HEK293T (cell line): Measurements from ENCODE around the gene NRXN2.

Source experiments
- ARNT ChIP-seq: fragments of 450-650 bp; IDR thresholded peaks from 2 replicates; pipeline ENCODE4 v1.6.1; 2017; ENCODE audit warnings: mild to moderate bottlenecking
- BHLHE40 ChIP-seq: fragments of 450-650 bp; IDR thresholded peaks from 2 replicates; pipeline ENCODE4 v1.6.1; 2016; ENCODE audit warnings: mild to moderate bottlenecking, moderate library complexity, borderline replicate concordance
- CTBP1 ChIP-seq: fragments of 450-650 bp; IDR thresholded peaks from 2 replicates; pipeline ENCODE4 v1.6.1; 2016; ENCODE audit warnings: borderline replicate concordance
- ELF4 ChIP-seq: fragments of 450-650 bp; IDR thresholded peaks from 2 replicates; pipeline ENCODE4 v1.6.1; 2017; ENCODE audit warnings: antibody characterized with exemption
- FOXA1 ChIP-seq: fragments of 450-650 bp; IDR thresholded peaks from 2 replicates; pipeline ENCODE4 v1.6.1; 2016; ENCODE audit warnings: mild to moderate bottlenecking
- FOXK2 ChIP-seq: fragments of 450-650 bp; IDR thresholded peaks from 2 replicates; pipeline ENCODE4 v1.6.1; 2016; ENCODE audit warnings: mild to moderate bottlenecking
- FOXM1 ChIP-seq: fragments of 450-650 bp; IDR thresholded peaks from 2 replicates; pipeline ENCODE4 v1.6.1; 2017; ENCODE audit warnings: mild to moderate bottlenecking, borderline replicate concordance
- HDGF ChIP-seq: fragments of 450-650 bp; IDR thresholded peaks from 2 replicates; pipeline ENCODE4 v1.6.1; 2017; ENCODE audit warnings: antibody characterized with exemption, borderline replicate concordance
- L3MBTL2 ChIP-seq: fragments of 450-650 bp; conservative IDR thresholded peaks from 2 replicates; pipeline ENCODE4 v1.6.1; 2016; ENCODE audit warnings: mild to moderate bottlenecking
- PKNOX1 ChIP-seq: fragments of 450-650 bp; IDR thresholded peaks from 2 replicates; pipeline ENCODE4 v1.6.1; 2016
- SP1 ChIP-seq: fragments of 450-650 bp; IDR thresholded peaks from 2 replicates; pipeline ENCODE4 v1.6.1; 2017
- SUZ12 ChIP-seq: fragments of 450-650 bp; IDR thresholded peaks from 2 replicates; pipeline ENCODE4 v1.6.1; 2016; ENCODE audit warnings: mild to moderate bottlenecking
- TARDBP ChIP-seq: fragments of 450-650 bp; IDR thresholded peaks from 2 replicates; pipeline ENCODE4 v1.6.1; 2016
- ZNF384 ChIP-seq: fragments of 450-650 bp; IDR thresholded peaks from 2 replicates; pipeline ENCODE4 v1.6.1; 2016

DNA sequence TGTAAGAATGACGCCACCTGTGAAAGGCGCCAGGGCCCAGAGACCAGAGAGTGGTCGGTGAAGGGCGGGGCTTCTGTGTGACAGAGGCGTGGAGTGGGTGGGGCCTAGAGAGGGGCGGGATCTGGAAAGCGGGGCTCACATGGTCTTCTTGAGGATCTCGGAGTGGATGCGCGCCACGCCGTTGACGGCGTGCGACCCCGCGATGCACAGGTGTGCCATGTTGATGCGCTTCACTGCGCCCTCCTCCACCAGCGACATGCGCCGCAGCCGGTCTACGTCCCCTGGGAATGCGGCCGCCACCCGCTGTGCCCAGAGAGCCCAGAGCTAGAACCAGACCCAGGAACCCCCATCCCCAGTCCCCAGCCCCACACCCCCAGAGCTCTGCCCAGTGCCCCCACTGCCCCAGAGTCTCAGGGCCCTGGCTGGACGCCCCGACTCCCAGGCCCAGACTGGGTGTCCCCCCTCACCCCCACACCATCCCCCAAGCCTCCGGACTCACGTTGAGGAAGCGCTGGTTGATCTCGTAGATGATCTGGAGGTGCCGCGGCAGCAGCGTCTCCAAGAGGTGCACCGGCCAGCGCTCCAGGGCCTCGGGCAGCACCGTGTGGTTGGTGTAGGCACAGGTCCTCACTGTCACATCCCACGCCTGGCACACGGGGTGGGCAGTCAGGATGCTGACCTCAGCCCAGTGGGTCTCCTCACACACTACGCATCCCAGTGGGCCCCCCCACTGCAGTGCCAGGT is 30.6 kb upstream of the NRXN2 start:
- TF ChIP-seq ELF4 (no peak), L3MBTL2 (no peak), FOXM1 (no peak), TARDBP (no peak), CTBP1 (no peak), PKNOX1 (no peak), FOXK2 (no peak), BHLHE40 (no peak), FOXA1 (no peak), ARNT (no peak), SP1 (no peak), SUZ12 (no peak), HDGF (no peak), ZNF384 (no peak)
